Kidney glomerular epithelial cell (primary cell): Measurements from ENCODE around the gene CEP170B.
"Not testable (repeated sequence)": the region's sequence is repeated elsewhere in the genome, so short reads cannot be mapped to it uniquely, and the experiment has no call there.

Experiments used
- DNase-seq: peaks from one replicate; lab custom pipeline; 2025; lab: John Stamatoyannopoulos, UW

CEP170B gene

DNA sequence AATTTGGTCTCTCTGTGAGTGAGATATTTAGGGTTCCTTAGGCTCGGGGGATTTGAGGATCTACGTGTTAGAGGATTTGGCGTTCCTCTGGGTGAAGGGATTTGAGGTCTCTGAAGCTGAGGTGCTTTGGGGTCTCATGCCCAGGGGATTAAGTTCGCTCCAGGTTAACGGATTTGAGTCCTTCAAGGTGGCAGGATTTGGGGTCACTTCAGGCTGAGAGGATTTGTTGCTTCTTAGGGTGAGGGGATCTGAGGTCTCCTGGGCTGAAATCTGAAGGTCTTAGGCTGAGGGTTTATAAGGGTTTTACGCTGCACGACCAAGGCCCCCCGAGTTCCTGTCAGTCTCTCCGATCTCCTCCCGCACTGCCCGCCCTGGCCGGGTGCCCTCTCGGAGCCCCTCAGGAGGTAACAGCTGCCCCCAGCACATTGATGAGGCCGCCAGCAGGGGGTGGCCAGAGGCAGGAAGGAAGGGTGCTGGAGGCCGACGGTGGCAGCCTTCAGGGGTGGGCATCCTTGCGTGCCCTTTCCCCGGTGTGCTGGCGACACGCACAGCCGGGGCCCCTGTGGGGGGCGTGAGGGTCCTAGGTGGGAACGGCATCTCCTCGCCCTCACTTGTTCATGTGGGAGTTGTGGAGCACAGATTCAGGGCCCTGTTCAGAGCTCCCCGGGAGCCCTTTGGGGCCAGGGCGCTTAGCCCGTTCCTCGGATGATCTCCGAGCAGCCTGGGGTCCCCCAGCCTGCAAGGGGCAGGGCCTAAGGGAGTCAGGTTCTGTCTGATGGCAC is 14.3 kb downstream of the CEP170B start:
- DNase-seq: no peak

DNA sequence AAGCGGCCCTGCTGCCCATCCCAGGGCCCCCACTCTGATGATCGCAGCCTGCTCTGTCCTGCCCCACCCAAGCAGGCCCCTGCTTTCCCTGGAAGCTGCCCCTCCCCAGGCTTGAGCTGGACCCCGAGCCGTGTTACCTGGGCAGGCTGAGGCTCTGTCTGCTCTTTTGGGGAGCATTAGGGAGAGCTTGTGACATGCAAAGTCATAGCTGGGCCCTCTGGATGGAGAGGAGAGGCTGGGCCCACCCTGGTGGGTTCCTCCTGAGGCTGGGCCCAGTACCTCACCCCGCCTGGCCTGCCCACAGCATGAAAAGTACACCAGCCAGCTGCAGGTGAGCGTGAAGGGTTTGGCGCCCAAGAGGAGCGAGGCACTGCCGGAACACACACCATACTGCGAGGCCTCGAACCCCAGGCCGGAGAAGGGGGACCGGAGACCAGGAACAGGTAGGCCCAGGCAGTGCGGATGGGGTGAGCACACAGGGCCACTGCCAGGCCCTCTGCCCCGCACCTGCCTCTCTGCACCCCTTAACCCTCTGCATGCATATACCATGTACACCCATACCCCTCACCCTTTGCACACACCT is 15.0 kb downstream of the CEP170B start:
- no peak for DNase-seq

DNA sequence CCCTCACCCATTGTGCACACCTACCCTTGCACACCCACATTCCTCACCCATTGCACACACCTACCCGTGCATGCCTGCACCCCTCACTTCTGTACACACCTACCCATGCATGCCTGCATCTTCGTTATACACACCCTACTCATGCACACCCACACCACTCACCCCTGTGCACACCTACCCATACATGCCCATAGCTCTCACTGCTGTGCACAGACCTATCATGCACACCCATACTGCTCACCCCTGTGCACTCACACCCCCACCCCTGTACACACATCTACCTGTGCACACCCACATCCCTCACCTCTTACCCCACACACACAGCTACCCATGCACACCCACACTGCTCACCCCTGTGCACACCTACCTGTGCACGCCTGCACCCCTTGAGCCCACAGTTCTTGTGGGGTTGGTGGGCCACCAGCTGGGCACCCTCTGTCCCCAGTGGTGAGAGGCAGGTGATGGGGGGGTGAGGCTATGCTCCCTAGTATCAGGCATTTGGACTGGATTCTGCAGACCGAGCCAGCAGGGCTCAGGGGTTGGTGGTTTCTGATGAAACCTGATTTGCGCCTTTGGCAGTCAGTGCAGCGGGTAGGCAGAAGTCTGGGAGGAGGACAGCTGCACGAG is 15.6 kb downstream of the CEP170B start:
- DNase-seq: no peak

DNA sequence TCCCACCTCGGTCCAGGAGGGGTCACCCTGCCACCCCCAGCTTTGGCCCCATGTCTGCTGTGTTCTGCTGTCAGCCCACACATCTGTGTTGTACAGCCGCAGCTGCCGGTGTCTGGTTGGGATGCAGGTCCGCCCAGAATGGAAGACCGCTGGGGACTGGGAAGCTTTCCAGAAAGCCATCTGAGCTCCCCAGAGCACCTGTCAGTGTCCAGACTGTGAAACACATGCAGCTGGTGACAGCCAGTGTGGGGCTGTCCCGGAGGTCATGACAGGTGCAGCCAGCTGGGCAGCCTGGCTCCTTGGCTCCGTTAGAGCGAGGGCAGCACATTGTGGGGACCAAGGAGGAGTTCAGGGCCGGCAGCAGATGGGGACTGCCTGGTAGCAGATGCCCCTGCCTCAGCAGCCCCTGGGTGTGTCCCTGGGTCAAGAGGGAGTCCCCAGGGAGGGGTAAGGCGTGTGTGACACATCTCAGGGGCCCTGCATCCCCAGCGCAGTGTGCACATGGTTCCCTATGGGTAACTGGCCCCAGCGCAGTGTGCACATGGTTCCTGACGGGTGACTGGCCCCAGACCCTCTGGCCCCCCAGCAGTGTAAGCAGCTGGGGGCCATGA is 16.4 kb downstream of the CEP170B start:
- DNase-seq: no peak

DNA sequence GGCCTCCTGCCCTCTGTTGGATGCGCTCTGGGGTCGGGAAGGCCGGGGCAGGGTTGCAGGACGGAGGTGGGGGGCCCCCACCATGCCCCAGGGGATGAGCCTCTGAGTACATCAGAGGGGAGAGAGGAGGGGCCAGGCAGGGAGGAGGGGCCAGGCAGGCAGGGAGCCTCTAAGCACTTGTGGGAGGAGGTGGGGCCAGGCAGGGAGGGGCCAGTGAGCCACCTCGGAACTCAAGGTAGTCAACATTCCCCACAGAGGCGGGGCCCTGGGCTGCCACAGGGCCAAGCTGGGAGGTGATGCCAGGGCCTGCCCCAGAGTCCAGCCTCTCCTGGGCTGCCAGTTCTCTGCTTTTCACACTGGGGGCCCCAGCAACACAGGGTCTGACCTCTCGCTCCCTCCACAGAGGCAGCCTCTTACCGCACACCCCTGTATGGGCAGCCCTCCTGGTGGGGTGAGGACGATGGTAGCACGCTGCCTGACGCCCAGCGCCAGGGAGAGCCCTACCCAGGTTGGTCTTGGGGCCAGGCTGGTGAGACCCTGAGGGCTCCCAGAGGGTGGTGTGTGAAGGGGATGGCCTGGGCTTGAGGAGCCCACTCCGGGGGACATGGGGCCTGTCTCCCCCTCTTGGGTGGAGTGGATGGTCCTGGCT is 17.4 kb downstream of the CEP170B start:
- DNase-seq: peak; percentile 4

DNA sequence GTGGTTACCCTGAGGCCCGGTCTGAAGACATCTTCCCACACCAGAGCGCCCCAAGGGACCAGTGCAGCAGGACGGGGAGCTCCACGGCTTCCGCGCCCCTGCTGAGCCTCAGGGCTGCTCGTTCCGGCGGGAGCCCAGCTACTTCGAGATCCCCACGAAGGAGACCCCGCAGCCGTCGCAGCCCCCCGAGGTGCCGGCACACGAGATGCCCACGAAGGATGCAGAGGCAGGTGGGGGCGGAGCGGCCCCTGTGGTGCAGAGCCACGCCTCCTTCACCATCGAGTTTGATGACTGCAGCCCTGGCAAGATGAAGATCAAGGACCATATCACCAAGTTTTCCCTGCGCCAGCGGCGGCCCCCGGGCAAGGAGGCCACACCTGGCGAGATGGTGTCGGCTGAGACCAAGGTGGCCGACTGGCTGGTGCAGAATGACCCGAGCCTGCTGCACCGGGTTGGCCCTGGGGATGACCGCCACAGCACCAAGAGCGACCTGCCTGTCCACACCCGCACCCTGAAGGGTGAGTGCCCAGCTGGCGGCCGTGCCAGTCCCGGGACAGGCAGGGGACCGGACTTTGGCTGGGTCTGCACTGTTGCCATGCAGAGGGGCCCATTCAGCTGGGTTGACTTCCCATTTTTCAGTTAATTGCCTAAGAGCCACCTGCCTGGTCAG is 18.1 kb downstream of the CEP170B start:
- no peak for DNase-seq

DNA sequence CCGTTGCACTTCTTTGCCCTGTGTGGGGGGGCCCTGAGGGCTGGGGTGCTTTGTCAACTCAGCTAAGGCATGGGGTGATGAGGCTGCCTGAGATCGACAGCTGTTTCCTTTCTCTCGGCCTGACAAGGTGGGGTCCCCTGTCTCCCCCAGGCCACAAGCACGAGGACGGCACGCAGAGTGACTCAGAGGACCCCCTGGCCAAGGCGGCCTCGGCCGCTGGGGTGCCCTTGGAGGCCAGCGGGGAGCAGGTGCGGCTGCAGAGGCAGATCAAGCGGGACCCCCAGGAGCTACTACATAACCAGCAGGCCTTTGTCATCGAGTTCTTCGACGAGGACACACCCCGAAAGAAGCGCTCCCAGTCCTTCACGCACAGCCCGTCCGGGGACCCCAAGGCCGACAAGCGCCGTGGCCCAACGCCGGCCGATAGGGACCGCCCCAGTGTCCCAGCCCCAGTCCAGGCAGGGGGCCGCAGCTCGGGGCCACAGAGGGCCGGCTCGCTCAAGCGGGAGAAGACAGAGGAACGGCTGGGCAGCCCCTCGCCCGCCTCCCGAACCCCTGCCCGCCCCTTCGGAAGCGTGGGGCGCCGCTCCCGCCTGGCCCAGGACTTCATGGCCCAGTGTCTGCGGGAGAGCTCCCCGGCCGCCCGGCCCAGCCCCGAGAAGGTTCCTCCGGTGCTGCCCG is 18.8 kb downstream of the CEP170B start:
- DNase-seq: no peak

DNA sequence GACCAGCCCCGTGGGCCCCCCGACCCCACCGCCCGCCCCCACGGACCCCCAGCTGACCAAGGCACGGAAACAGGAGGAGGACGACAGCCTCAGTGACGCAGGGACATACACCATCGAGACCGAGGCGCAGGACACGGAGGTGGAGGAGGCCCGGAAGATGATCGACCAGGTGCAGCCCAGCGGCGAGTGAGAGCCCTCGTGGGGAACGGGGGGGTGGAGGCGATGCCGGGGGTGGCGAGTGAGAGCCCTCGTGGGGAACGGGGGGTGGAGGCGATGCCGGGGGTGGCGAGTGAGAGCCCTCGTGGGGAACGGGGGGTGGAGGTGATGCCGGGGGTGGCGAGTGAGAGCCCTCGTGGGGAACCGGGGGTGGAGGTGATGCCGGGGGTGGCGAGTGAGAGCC is 19.3 kb downstream of the CEP170B start:
- DNase-seq: not testable (repeated sequence)

DNA sequence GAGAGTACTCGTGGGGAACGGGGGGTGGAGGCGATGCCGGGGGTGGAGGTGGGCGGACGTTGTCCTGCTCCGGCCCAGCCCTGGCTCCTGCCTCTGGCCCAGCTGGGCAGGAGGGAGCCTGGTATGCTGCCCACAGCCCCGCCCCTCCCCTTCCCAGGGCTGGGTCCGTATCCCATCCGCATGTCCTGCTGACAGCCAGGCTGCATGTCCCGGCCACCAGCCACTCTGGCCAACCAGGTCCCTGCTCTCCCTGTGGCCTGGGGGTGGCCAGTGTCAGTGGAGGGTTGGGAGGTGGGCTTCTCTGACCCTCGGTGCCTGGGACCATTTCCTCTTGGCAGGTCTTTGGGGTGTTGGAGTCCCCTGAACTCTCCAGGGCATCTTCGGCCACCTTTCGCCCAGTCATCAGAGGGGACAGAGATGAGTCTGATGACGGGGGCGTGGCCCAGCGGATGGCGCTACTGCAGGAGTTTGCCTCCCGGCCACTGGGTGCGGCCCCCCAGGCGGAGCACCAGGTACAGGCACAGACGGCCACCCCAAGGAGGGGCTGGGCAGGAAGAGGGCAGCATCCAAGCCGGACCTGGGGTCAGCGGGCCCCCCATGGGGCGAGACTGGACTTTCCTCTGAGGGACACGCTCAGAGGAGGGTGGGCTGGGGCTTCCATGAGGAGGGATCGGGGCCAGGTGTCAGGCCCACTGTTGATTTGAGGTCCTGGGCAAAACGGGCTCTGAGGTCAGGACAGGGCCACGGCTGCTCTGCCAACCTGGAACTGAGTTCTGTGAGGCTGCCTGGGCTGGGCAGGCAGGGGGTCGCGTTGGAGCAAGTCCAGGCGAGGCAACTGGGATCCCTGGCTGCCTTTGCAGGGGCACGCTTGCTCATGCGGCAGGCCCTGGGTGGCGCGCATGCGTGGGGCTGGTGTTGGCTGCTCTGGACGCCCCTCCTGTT is 20.2 kb downstream of the CEP170B start:
- no peak for DNase-seq

DNA sequence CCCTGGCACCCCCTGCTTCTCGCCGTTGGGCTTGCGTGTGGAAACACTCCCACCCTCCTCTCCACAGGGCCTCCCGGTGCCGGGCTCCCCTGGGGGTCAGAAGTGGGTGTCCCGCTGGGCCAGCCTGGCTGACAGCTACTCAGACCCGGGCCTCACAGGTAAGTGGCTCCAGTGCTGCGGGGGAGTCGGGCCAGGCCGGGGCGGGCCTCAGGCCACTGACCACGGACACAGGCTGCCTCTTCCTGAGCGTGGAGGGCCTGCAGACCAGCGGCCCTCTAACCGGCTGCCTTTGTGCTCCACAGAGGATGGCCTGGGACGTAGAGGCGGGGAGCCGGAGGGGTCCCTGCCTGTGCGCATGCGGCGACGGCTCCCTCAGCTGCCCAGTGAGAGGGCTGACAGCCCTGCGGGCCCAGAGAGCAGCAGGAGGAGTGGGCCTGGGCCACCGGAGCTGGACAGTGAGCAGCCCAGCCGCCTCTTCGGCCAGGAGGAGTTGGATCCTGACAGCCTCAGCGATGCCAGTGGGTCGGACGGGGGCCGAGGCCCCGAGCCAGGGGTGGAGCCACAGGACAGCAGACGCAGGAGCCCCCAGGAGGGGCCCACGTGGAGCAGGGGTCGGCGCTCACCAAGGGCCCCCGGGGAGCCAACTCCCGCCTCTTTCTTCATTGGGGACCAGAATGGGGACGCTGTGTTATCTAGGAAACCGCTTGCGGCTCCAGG is 21.1 kb downstream of the CEP170B start:
- DNase-seq: no peak

DNA sequence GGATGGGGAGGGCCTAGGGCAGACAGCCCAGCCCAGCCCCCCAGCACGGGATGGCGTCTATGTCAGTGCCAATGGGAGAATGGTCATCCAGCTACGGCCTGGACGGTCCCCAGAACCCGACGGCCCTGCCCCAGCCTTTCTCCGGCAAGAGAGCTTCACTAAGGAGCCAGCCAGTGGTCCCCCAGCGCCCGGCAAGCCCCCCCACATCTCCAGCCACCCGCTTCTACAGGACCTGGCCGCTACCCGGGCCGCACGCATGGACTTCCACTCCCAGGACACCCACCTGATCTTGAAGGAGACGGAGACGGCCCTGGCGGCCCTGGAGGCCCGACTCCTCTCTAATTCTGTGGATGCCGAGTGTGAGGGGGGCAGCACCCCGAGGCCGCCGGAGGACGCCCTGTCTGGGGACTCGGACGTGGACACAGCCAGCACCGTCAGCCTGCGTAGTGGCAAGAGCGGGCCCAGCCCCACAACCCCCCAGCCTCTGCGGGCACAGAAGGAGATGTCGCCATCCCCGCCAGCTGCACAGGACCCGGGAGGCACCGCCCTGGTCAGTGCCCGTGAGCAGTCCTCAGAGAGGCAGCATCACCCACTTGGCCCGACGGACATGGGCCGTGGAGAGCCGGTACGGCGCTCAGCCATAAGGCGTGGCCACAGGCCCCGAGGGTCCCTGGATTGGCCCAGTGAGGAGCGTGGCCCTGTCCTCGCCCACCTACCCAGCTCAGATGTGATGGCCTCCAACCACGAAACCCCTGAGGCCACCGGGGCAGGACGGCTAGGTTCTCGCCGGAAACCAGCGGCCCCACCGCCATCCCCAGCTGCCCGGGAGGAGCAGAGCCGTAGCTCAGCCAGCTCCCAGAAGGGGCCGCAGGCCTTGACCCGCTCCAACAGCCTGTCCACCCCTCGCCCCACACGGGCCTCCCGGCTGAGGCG is 21.9 kb downstream of the CEP170B start:
- no peak for DNase-seq

DNA sequence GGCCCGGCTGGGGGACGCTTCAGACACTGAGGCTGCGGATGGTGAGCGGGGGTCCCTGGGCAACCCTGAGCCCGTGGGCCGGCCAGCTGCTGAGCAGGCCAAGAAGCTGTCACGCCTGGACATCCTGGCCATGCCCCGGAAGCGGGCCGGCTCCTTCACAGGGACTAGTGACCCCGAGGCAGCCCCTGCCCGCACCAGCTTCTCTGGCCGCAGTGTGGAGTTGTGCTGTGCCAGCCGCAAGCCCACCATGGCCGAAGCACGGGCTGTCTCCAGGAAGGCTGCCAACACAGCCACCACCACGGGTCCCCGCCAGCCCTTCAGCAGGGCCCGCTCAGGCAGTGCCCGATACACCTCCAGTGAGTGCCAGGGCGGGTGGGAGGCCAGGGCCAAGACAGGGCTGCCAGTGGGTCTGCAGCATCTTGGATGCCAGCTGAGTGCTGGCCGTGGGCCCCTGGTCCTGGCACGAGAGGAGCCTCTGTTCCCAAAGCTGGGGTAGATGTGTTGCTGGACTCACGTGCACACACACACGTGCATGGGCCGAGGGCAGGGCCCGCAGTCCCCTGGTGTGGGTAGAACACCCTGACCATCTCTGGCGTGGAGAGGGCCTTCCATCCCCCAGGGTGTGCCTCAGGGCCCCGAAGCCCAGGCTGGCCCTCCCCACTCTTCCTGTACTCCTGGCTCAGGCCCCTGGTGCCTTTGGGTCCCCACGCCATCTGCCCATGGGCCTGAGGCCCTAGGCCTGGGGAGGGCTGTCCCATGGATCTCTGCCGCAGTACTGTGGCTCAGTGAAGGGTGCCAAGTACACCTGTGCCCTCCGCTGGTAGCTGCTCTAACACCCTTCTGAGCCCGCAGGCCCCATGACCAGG is 22.8 kb downstream of the CEP170B start:
- no peak for DNase-seq

DNA sequence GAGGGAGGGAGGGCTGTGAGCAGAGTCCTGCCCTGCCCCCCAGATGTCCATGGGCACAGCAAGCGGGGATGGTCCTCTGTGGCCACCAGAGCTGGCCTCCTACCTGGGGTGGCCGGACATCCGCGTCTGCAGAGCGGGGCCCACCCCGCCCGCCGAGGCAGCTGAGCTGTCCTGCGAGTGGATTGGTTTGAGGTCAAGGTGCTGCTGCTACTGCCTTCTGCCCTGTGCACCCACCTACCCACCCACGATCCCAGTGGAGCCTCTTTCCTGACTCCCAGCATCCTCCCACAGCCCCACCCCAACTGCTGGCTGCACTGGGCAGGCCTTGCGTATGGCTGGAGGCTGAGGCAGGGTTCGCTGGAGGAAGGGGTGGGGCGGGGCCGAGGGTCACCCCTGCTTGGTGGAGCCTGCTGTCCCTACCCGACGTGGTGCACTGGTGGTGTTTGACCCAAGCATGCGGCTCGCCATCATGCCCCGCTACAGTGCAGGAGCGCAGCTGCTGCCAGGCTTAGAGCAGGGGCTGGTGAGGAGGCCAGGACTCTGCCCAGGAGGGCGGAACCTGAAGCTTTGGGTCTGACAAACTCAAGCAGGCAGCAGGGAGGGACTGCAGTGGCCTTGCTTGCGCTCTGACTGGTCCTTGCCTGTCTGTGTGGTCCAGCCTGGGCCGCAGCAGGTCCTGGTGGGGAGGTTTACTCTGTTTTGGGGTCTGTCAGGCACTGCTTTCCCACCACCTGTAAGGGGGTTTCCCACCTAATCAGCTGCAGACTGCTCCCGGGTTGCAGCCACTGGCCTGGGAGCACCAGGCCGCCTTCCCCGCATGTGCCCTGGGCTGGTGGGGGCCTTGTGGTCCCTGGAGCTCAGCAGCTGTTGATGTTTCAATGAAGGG is 23.7 kb downstream of the CEP170B start:
- DNase-seq: no peak

DNA sequence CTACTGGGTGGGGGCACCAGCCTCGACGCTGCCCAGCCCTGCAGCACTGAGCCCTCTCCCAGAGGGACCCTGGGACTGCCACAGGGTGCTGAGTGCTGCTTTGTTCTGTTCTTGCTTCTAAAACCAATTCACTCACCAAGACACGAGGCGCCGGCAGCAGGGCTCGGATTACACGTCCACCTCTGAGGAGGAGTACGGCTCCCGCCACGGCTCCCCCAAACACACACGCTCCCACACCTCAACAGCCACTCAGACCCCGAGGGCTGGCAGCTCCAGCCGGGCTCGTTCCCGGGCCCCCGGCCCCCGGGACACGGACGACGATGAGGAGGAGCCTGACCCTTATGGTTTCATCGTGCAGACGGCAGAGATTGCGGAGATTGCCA is 24.3 kb downstream of the CEP170B start:
- no peak for DNase-seq

DNA sequence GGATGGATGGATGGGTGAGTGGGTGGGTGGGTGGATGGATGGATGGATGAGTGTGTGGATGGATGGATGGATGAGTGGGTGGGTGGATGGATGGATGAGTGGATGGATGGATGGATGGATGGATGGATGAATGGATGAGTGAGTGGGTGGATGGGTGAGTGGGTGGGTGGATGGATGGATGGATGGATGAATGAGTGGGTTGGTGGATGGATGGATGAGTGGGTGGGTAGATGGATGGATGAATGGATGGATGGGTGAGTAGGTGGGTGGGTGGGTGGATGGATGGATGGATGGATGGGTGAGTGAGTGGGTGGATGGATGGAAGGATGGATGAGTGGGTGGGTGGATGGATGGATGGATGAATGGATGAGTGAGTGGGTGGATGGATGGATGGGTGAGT is 25.2 kb downstream of the CEP170B start:
- not testable (repeated sequence) for DNase-seq

DNA sequence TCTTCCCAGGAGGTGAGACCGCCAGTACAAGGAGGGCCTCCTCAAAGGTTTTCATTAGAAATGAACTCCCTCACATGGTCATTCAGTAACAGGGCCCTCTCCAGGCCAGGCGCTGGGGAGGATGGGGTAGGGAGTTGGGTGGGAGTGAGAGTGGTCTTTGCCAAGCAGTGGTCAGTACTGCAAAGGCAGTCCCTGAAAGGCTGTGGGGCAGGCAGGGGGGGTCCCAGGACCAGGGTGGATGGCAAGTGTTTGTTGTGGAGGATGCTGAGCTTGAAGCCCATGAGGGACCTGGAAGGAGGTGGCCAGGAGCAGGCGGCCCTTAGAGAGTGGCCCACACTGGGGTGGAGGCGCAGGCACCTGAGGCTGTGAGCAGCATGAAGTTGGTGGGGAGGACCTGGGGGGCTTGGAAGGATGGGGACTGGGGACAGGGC is 26.1 kb downstream of the CEP170B start:
- DNase-seq: no peak
